HG03575 (cell line): ENCODE measurements around the gene GTF2H2C.
"Not testable (repeated sequence)": the region's sequence is repeated elsewhere in the genome, so short reads cannot be mapped to it uniquely, and the experiment has no call there.

ENCODE experiments used
- ATAC-seq: cut with Tn5 transposase; IDR thresholded peaks from one replicate; pipeline ENCODE4 v1.9.1; 2021; ENCODE audit not compliant: unreplicated experiment, insufficient number of reproducible peaks, low FRiP score; ENCODE audit errors: extremely low read depth

Gene GTF2H2C

GRCh38 chr5:69559908-69560330 is at the start of gene GTF2H2C:
Gene GTF2H2C, plus strand, starts transcription at chr5:69560191. Its CDS starts 4,942 bp downstream, at chr5:69565133.
- ATAC-seq, result peak; percentile 93

GRCh38 chr5:69510694-69511093 is 49.3 kb upstream of the GTF2H2C start:
- no peak for ATAC-seq

GRCh38 chr5:69512740-69513260 is 47.2 kb upstream of the GTF2H2C start:
- ATAC-seq, result no peak

- ATAC-seq, result not testable (repeated sequence)
Measured at GRCh38 chr5:69515570-69515969, 44.4 kb upstream of the GTF2H2C start.

GRCh38 chr5:69516769-69517168 is 43.2 kb upstream of the GTF2H2C start:
- no peak for ATAC-seq

GRCh38 chr5:69517763-69518212 is 42.2 kb upstream of the GTF2H2C start:
- no peak for ATAC-seq

GRCh38 chr5:69519285-69519684 is 40.7 kb upstream of the GTF2H2C start:
- ATAC-seq, result no peak

GRCh38 chr5:69522035-69522434 is 38.0 kb upstream of the GTF2H2C start:
- no peak for ATAC-seq

GRCh38 chr5:69525490-69525889 is 34.5 kb upstream of the GTF2H2C start:
- ATAC-seq, result no peak

- no peak for ATAC-seq
Measured at GRCh38 chr5:69526660-69527059, 33.3 kb upstream of the GTF2H2C start.

GRCh38 chr5:69527128-69527770 is 32.7 kb upstream of the GTF2H2C start:
- no peak for ATAC-seq

- no peak for ATAC-seq
Measured at GRCh38 chr5:69528035-69528434, 32.0 kb upstream of the GTF2H2C start.

- ATAC-seq, result no peak
Measured at GRCh38 chr5:69528609-69529008, 31.4 kb upstream of the GTF2H2C start.

- no peak for ATAC-seq
Measured at GRCh38 chr5:69530561-69531405, 29.2 kb upstream of the GTF2H2C start.

GRCh38 chr5:69531406-69531801 is 28.6 kb upstream of the GTF2H2C start:
- no peak for ATAC-seq

- ATAC-seq, result not testable (repeated sequence)
Measured at GRCh38 chr5:69537911-69538310, 22.1 kb upstream of the GTF2H2C start.

GRCh38 chr5:69538735-69539134 is 21.3 kb upstream of the GTF2H2C start:
- ATAC-seq, result not testable (repeated sequence)

GRCh38 chr5:69541347-69541746 is 18.6 kb upstream of the GTF2H2C start:
- not testable (repeated sequence) for ATAC-seq

- not testable (repeated sequence) for ATAC-seq
Measured at GRCh38 chr5:69542838-69543618, 17.0 kb upstream of the GTF2H2C start.
